ELF-1 (cell line): ENCODE results near the gene FBXO34.
"Not testable (repeated sequence)": the region's sequence is repeated elsewhere in the genome, so short reads cannot be mapped to it uniquely, and the experiment has no call there.

Experiments
- DNase-seq: peaks from one replicate; pipeline ENCODE4 v3.0.0-alpha.2; 2016; ENCODE audit warnings: low read depth, low spot score

FBXO34 gene

DNA sequence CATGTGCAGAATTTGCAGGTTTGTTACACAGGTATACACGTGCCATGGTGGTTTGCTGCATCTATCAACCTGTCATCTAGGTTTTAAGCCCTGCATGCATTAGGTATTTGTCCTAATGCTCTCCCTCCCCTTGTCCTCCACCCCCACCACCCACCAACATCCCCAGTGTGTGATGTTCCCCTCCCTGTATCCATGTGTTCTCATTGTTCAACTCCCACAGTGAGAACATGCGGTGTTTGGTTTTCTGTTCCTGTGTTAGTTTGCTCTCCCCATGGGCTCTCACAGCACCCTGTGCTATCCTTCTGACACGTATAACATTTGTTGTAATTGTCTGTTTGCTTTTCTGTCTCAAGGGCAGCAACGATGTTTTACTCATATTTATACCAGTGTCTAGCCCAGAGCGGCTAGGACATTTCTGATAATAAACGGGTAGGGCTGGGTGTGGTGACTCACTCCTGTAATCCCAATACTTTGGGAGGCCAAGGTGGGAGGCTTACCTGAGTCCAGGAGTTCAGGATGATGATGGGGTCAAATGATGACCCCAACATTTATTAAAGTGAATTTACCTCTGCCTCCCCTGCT lies 73.5 kb downstream of the FBXO34 start:
- DNase-seq = not testable (repeated sequence)

- DNase-seq = no peak
Measured at GRCh38 chr14:55347040-55347439, 75.8 kb downstream of the FBXO34 start.

DNA sequence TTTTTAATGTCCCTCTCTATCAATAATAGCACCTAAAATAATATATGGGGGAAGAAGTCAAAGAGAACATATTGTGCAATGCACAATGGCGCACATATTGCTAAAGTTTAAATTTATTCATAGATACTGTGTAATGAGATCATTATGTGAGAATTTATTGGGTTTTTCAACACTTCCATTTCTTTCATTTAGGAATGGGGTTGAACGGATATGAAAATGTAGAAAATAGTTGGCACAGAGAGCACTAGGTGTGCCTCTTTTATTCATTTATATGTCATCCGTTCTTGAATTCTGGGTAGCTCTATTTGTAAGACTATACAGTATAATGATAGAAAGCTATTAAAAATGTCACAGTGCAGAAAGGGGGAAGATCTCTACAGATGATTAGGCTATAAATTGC lies 76.5 kb downstream of the FBXO34 start:
- no peak for DNase-seq

GRCh38 chr14:55348766-55349453 lies 77.7 kb downstream of the FBXO34 start:
- no peak for DNase-seq

DNA sequence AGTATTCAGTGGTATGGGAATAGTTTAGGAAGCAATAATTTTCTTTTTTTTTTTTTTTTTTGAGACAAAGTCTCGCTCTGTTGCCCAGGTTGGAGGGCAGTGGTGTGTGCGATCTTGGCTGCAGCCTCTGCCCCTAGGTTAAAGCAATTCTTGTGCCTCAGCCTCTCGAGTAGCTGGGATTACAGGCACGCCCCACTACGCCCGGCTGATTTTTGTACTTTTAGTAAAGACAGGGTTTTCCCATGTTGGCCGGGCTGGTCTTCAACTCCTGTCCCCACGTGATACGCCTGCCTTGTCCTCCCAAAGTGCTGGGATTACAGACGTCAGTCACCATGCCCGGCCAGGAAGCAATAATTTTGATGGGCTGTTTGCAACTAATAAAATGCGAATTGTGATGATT lies 78.3 kb downstream of the FBXO34 start:
- DNase-seq = no peak

DNA sequence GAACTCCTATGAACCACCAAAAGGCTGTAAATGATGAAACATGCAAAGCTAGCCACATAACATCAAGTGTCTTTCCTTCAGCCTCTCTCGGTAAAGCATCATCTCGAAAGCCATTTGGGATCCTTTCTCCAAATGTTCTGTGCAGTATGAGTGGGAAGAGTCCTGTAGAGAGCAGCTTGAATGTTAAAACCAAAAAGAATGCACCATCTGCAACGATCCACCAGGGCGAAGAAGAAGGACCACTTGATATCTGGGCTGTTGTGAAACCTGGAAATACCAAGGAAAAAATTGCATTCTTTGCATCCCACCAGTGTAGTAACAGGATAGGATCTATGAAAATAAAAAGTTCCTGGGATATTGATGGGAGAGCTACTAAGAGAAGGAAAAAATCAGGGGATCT lies 79.2 kb downstream of the FBXO34 start:
- DNase-seq = no peak

DNA sequence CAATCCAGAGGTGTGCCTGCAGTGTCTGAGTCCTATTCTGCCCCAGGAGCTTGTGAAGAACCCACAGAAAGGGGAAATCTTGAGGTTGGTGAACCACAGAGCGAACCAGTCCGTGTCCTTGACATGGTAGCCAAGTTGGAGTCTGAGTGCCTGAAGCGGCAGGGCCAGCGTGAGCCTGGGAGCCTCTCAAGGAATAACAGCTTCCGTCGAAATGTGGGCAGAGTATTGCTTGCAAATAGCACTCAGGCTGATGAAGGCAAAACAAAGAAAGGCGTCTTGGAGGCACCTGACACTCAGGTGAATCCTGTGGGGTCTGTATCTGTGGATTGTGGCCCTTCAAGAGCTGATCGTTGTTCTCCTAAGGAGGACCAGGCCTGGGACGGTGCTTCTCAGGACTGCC lies 79.9 kb downstream of the FBXO34 start:
- no peak for DNase-seq

- DNase-seq = no peak
Measured at GRCh38 chr14:55352201-55352600, 81.0 kb downstream of the FBXO34 start.

GRCh38 chr14:55353686-55354467 lies 82.7 kb downstream of the FBXO34 start:
- peak; percentile 6 for DNase-seq

DNA sequence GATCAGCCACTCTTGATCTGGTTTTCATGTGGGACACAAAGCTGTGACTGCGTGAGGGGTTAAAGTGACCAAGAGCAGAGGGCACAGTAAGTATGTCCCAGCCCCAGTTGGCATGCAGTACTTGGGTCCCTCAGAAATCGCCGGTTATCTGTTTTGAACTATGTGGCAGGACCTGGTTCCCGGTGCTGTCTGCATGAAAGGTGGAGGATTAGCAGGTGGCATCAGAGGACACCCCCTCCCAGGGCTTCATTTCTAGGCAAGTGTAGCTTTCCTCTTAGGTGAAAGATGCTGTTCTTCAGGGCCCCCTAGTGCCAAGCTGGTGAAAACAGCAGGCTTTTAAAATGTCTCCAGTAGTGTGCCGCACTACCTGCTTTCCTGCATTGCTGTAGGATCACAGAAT lies 83.3 kb downstream of the FBXO34 start:
- DNase-seq = peak; percentile 58

- no peak for DNase-seq
Measured at GRCh38 chr14:55355922-55356321, 84.7 kb downstream of the FBXO34 start.

DNA sequence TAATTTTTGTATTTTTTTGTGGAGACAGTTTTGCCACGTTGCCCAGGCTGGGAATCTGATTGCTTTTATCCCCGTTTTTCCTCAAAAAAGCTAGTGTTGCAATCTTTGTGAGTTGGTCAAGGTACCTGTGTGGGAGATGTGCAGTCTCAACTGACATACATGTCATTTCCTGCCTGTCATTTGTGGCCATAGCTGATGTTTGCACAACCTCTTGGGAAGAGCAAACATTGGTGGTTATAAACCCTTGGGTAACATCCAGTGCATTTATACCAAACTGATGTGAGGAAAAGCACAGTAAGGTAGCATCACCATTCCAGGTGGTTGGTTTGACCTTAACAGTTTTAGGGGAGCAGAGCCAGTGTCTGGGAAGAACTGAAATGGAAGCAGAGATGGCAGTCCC lies 85.7 kb downstream of the FBXO34 start:
- no peak for DNase-seq

GRCh38 chr14:55359307-55359706 lies 88.1 kb downstream of the FBXO34 start:
- DNase-seq = no peak

- no peak for DNase-seq
Measured at GRCh38 chr14:55361190-55361589, 90.0 kb downstream of the FBXO34 start.

GRCh38 chr14:55366271-55366670 lies 95.0 kb downstream of the FBXO34 start:
- DNase-seq = no peak

DNA sequence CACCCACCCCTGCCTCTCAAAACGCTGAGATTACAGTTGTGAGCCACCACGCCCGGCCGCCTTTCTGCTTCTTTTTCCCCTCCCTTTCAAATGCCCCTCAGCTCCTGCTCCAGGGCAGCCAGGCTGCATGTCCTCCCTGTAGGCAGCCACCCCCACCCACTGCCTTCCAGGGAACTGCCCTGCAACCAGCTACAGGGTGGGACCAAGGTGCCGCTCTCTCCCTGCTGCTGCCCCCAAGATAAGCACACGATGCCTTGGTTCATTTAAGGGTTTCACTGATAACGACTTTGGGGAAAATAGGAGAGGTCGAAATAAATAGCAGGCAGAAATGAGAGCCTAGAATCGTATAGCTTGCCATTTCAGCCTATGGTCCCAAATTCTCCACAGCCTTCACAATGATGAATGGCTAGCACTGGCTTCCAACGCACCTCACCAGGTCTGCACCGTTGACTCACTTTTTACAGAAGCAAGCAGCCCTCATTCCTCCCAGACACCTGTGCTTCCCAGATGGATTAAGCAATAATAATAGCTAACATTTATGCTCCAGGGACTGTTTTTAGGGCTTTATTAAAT lies 99.7 kb downstream of the FBXO34 start:
- no peak for DNase-seq

GRCh38 chr14:55372423-55372822 lies 101.2 kb downstream of the FBXO34 start:
- no peak for DNase-seq

DNA sequence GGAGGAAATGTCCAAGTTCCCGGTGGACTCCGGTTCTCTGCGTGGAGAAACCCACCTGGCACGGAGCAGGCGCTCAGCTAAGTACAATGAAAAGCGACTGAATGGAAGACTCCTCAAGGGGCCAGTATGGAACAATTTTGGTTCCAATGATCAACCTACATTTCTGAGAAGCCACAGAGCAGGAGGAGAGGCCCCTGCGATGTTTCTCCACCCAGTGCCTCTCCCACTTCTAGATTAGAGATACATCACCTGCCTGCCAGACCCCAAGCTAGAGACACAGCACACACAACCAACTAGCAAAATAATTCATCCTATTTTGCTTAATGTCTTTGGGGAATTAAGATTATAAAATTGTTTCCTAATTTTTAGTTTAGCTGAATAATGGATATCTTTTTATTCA lies 101.6 kb downstream of the FBXO34 start:
- no peak for DNase-seq

- DNase-seq = no peak
Measured at GRCh38 chr14:55373784-55374705, 102.8 kb downstream of the FBXO34 start.

- DNase-seq = no peak
Measured at GRCh38 chr14:55374771-55375170, 103.5 kb downstream of the FBXO34 start.

GRCh38 chr14:55377236-55377635 lies 106.0 kb downstream of the FBXO34 start:
- DNase-seq = no peak
